Right renal cortex interstitium (tissue), 3 donors: Measurements from ENCODE around the gene POLE4. TPM values are rescaled to one million over a fixed set of nuclear protein-coding genes. Genes with fewer than 3 reads are reported as not detected.
A peak's percentile ranks its signal among the peaks of the same experiment; 100 is the strongest.

Experiments
- DNase-seq, 3 donors: peaks; one replicate each; pipeline ENCODE4 v3.0.0-alpha.2; 2013; ENCODE audit warnings: low read depth in 3 of 3, low spot score in 2 of 3
- polyA plus RNA-seq, 3 donors: library from polyadenylated mRNA; unstranded; fragments of 120-200 nt; gene quantifications; one replicate each; pipeline ENCODE4 v1.2.1, GENCODE V29; 2013; ENCODE audit not compliant: insufficient read length in 3 of 3

The POLE4 gene, protein sequence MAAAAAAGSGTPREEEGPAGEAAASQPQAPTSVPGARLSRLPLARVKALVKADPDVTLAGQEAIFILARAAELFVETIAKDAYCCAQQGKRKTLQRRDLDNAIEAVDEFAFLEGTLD
- 10 to 100 TPM; 43.9 to 48.3 (median 46.3) TPM for polyA plus RNA-seq

DNA sequence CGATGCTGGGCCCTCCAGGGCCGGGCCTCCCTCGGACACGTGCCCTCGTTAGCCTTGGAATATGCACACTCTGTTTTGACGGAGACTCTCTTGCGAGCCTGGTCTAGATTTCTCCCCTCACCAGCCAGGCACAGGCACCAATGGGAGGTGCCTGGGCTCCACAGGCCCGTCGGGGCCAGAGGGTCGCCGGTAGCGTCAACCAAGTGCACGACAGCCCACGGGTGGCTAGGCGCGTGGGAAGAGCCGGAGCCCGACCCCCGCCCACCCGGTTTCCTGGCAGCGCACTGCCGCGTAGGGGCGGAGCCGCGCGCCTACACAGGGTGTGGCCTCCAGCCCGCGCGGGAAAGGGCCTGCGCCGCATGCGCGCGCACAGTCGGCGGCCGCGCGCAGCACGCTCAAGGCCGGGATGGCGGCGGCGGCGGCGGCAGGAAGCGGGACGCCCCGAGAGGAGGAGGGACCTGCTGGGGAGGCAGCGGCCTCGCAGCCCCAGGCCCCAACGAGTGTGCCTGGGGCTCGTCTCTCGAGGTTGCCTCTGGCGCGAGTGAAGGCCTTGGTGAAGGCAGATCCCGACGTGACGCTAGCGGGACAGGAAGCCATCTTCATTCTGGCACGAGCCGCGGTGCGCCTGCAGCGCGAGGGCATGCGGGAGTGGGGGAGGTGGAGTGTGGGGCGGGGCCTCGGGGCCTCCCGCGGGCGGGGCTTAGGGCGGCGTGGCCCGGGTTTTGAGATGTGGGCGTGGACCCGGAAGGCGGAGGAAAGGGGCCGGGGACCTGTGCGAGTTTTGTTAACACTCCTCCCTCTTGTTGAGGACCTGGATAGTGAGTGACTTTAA lies at the start of gene POLE4:
Gene POLE4 (plus strand): TSS at position 370 of the 832 bp plus-strand sequence. CDS start 37 bp downstream, at position 407.
- DNase-seq = peak; percentile 72 to 76 (median 73)

DNA sequence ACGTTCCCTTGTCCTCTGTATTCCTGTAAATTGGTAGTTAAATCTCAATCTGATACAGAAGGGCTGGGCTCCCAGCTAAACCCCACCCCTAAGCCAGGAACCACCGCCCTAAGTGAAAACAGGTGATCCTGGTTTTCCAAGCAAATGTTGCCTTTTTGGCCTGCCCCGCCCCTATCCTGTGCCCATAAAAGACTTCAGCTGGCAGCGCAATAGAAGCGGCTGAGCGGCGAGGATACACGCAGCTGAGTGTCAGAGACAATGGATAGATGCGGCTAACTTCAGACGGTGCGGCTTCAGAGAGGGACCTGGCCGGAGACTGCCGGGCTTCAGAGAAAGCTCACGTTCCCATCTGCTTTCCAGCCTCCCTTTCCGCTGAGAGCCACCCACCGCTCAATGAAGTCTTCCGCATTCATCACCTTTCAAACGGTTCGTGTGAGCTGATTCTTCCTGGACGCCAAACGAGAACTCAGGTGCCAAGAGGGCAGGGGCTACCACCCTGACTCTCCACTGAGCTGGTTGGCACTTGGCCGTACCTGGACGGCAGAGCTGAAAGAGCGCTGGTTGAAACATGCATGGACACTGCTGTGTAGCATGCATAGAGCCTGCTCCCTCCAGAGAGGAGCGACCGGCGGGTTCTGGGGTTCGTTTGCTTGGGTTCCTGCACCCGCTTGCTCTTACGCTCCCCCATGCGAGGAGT lies 49.5 kb upstream of the POLE4 start:
- DNase-seq = peak in 1 of 3 donors; percentile 1

DNA sequence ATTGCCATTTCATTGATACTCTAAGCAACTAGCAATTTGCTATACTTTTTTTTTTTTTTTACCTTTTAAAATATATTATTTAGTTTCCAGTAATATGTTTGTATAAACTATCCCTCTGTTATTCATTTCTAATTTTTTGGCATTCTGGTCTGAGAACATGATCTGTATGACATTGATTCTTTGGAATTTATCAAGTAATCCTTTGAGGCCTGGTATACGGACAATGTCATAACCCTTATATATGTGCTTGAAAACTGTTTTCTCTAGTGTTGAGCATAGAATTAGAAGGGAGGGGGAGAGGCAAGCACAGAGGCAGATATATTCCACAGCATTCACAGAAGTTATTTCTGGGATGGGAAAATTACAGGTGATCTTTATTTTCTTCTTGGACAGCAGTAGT lies 48.2 kb upstream of the POLE4 start:
- DNase-seq = no peak

DNA sequence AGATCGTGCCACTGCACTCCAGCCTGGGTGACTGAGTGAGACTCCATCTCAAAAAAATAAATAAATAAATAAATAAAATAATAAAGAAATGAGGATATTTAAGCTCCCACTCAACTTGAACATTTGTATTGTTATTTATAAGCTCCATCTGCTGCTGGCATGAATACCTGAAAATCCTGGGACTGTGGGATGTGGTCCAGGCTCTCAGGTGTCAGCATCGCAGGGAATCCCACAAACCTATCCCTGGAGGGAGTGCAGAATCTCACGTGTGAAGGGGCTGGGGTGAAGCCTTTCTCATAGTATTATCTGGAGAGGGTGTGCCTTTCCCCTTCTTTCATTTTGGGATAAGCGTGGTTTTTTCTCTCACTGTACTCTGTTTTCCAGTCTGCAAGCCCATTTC lies 47.4 kb upstream of the POLE4 start:
- no peak for DNase-seq

DNA sequence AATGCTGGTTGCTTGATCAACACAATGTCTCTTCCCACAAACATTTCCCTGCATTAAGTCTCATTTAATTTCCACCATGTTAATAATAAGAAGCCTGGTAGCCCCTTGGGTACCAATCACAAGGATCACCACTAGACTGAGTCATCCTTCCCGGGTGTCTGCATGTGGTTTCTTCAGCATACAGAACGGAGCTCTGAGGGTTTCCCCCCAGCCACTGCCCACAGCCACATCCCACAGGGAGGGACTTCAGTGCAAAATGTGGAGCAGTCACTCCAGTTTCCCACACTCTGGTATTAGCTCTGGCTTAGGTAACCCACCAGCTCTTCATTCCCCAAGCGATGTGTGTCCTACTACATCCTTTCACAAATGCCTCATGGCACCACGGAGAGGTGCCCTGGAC lies 42.7 kb upstream of the POLE4 start:
- DNase-seq = no peak

DNA sequence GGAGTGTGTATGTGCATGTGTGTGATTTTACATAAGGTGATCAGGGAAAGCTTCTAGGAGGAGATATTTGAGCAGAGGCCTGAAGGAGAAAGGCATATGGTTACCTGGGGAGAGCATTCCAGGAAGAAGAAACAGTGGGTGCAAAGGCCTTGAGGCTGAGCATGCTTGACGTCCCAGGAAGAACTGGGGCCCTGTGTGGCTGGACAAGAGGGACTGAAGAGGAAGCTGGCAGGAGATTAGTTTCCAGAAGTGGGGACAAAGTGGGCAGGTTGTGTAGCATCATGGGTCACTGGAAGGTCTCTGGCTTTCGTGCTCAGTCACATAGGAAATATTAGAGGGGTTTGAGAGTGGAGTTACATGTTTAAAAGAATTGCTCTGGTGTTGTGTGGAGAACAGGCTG lies 42.0 kb upstream of the POLE4 start:
- DNase-seq = no peak

DNA sequence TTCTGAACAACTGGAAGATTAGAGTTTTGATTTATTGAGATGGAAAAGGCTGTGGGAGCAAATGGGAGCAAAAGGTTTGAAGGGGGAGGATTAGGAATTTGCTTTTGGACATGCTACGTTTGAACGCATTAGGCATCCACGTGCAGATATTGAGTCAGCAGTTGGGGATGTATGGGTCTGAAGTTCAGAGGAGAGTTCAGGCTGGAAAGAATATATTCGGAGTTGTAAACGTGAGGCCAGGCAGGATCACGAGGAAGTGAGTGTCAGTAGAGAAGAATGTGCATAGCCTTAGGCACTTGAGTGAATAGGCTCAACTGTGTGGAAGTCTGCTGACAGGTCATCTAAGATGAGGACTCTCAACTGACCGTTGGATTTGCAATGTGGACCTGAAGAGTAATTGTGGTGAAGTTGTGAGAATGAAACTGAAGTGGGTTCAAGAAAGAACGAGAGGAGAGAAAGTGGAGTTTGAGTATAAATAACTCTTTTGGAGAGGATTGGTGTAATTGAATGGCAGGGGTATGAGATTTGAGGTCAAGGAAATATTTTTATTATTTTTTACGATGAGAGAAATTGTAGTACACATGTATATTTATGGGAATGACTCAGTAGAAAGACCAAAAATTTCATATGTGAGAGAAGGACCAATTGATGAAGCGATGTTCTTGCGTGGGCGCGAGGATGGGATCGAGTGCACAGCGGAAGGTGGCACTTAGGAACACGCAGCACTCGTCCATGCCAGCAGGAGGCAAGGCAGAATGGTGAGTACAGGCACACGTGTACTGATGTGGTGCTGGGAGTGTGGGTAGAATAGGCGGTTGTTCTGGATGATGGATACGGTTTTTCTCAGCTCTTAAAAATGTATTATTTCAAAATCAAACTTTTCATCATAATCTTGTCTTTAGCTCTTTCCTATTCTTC lies 40.5 kb upstream of the POLE4 start:
- DNase-seq = no peak

DNA sequence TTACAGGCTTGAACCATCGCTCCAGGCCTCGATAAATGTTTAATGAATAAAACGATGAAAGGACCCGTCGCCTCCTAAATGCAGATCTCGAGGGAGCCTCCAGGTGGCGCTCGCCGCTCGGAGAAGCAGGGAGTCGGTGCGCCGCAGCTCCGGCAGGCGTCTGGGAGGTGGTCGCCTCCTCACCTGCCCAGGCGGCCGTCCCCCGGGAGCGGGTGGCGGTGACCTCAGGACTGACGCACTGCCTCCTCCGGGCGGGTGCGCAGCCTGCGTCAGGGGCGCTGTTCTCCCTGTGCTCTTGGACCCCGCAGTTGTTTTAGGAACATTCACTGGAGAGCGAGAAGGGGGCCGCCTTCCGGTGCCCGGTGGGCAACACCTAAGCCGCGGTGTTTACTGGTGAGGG lies 38.6 kb upstream of the POLE4 start:
- peak; percentile 20 to 40 (median 25) for DNase-seq

DNA sequence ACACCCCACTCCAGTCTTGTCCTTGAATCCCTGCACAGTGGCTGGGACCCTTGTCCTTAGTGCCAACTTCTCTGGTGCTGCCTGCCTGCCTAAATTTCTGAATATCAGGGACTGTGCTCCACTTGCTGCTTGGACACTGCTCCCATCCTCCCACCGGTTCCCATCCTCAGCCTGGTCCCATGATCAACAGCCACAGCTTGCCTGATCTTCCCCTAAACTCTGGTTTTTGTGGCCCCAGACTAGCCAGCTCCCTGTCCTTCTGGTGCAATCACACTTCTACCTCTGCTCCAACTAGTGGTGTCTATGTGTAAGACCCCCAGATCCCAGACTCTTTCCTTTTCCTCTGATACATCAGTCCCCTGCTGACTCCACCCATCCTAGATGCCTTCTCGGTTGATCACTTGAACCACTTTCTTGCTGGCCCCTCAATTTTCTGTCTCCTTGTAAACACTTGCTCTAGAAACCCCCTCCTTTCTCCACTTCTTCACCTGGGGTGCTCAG lies 37.2 kb upstream of the POLE4 start:
- DNase-seq = no peak

DNA sequence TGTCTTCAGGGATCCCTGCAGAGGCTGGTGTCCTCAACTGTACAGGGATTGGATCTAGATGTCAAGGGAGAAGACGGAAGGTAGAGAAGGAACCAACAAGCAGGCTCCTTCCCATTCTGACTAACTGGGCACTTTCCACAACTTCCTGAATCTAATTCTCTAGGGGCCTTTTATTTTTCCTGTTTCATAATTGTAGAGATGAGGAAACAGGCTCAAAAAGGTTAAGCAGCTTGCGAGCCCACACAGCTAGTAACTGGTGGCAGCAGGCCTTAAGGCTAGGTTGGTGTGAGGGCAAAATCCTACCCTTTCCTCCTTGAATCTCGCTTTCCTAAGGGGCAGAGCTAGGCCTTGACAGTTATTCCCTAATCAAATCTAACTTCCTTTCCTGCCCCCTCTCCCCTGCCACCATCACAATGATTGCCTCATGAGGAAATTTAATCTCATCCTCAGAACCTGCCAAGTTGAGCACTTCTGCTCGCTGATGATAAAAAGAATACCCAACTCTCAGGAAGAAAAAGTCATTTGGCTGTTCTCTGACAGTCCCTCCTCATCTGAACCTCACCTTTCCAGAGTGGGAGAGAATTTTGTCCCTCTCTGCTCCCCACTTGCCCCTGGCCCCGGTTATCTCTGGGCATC lies 35.7 kb upstream of the POLE4 start:
- no peak for DNase-seq

DNA sequence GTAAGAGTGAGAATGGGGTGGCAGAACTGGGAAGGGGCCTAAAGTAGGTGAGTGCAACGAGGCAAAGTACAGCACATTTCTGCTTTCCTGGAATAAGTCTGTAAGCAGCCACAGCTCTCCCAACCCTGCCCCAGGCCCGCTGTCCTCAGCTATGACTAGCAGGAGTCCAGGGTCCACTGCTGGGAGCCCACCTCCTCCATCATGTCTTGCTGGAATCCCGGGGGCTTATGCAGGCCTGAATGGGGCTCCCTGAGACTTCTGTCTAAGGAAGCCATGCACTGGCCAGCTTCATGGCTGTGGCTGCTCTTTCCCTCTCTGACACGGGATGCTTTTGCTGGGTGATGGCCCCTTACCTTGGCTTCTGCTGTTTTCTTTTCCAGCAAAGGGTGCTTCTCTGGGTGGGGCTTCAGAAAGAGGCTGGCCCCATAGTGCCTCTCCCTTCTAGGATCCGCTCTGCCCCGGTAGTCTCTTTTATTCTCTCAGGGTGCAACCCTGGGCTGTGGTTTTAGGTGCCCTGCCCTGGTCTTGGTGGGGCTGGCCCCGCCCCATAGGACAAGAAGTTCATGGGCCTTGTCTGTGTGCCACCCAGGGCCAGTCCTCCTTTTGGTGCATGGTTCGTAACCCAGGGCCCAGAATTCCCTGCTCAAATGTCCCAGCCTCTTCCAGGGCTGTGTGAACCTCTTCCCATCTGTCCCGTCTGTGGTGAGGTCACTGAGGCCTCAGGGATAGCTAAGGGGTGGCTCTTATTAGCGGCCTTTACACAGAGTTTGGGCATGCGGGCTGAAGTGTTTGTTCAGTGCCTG lies 33.8 kb upstream of the POLE4 start:
- DNase-seq = no peak

DNA sequence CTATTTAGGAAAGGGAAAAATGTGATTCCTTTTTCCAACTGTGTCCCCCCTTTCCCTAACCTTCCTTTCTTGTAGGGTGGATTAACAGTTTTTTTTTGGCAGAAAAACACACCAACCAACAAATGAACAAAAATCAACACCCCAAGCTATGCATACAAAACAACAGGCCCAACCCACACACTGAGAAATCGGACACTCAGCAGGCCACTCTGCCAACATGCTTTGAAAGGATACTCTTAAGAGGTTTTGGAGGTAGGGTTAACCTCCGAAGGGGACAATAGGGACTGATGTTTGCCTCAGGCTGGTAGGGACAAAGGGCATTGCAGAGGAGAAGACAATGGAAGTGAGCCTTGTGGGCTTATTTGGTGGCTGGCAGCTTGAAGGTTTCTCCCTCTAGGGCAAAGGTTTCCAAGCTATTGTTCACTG lies 33.1 kb upstream of the POLE4 start:
- no peak for DNase-seq

DNA sequence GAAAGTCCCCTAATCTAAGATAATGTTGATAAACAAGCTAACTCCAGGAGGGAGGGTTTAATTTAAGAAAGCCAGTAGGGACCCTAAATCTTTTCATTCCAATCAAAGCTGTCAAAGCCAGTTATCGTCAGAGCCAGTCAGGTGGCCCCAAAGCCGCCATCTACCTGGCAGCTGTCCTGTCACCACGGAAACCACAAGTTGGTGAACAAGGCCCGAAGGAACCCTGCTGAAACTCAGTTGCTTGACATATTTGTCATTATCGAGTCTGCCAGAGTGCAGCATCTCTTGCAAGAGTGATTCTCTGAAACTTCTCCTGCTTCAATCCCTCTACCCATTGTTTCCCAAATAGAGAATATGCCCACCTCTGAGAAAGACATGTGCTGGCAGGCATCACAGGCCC lies 30.8 kb upstream of the POLE4 start:
- no peak for DNase-seq

DNA sequence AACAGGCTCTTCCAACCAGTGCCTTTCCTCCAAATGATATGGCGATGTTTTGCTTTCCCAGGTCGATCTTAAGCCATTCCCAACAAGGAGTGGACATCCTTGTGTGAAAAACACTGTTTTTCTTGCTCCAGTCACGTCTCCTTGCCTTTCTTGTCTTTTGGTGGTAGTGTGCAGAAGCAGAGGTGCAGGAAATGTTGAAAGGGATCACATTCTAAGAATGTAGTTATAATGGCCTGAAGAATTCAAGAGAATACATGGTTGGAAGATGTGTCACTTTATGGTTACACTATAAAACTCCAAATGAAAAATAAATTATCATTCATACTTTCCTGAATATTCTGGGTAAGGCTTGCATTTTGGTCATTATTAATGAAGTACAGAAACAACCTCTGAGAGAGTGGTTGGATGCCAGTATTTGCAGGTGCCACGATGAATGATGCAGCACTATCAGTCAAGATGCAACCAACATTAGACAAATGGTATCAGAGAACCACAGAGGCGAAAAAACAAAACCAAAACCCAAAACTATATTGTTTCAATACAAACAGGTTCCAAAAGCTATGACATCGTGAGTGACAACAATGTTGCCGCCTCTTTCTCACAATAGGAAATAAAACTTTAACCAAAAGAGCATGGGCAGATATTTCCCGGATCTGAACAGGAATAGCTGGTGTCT lies 27.5 kb upstream of the POLE4 start:
- no peak for DNase-seq

DNA sequence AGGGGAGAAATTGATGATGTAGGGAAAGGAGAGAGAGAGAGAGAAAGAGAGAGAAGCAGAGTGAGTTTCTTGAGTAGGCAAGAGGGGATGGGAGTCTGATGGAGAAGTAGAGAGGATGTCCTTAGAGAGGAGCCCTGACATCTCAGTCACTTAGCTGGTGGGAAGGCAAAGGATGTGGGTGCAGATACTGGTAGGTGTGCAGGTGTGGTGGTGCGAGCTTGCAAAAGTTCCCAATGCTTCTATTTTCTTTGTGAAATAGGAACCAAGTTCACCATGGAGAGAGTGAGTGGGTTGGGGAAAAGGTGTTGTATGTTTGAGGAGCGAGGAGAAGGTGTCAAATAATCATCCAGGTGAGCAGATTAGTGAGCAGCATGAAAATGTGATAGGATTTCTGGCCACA lies 26.5 kb upstream of the POLE4 start:
- no peak for DNase-seq

DNA sequence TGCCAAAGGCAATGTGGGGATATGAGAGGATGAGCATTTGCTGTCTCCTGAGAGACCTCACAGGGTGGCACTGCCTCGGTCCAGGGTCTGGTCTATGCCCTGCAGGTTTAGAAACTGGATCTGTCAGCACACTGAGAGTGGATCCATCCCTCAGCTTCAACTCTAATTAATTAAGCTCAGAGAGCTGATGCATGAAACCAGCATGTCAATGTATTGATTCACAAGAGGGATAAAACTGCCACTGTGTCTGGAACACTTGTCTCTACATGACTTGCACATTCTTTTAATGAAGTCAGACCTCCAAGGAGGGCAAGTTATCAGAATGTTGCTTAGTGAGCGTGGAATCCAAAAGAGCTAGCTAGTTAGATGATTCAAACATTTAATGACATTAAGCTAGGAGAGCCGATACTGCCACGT lies 22.5 kb upstream of the POLE4 start:
- no peak for DNase-seq

DNA sequence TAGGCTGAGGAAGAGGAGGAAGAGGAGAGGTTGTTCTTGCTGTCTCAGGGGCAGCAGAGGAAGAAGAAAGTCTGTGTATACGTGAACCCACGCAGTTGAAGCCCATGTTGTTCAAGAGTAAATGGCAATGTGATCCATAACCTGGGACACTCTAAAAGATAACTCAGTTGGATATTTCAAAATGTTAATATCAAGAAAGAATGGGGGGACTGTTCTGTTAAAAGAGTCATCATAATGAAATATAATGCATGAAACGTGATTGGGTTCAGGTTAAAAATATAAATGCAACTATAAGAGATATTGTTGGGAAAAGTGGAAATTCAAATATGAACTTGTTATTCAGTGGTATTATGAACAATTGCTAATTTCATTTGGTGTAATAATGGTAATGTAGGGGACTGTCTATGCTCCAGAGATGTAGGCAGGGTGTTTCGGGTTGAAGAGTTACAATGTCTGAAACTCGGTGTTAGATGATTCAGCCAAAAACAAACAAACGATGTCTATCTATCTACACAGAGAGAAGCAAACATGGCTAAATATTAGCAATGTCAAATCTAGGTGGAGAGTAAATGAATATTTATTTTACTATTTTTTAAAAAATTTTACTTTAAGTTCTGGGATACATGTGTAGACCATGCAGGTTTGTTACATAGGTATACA lies 21.1 kb upstream of the POLE4 start:
- no peak for DNase-seq

DNA sequence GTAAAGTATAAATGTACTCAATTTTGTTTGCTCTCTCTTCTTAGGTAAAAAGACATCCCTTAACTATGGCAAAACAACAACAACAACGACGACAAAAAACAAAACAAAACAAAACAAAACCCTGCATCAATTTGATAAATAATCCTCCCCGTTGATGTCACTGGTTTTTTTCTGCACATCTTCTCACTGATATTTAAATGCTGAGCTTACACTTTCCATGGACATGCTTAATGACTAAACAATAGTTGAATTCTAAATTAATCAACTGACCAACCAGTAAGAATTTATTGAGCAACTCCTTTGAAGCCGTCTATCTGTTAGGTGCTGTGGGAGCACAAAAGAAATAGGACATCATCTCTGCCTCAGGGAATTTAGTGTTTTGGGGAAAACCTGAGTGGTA lies 20.2 kb upstream of the POLE4 start:
- DNase-seq = no peak
